WTC11 (cell line): Measurements from ENCODE around the gene POFUT2.

Source experiments
- ARID4B ChIP-seq: sonication (generic); formaldehyde crosslinking; IDR thresholded peaks from 2 replicates; pipeline ENCODE4 v1.8.0; 2023; ENCODE audit warnings: missing genetic modification reagents, mild to moderate bottlenecking, borderline replicate concordance
- CREB1 ChIP-seq: sonication (generic); formaldehyde crosslinking; IDR thresholded peaks from 2 replicates; pipeline ENCODE4 v1.8.0; 2023; ENCODE audit warnings: mild to moderate bottlenecking, missing genetic modification reagents
- CREM ChIP-seq: sonication (generic); formaldehyde crosslinking; IDR thresholded peaks from 2 replicates; pipeline ENCODE4 v1.8.1; 2022; ENCODE audit warnings: mild to moderate bottlenecking, missing genetic modification reagents, moderate library complexity
- CTCF ChIP-seq: fragments of 200-600 bp; IDR thresholded peaks from 2 replicates; pipeline ENCODE4 v1.8.0; 2022; ENCODE audit warnings: antibody characterized with exemption
- MAX ChIP-seq: sonication (generic); formaldehyde crosslinking; IDR thresholded peaks from 2 replicates; pipeline ENCODE4 v1.8.0; 2022; ENCODE audit warnings: mild to moderate bottlenecking, missing genetic modification reagents
- MXD4 ChIP-seq: fragments of 250-450 bp; sonication (Bioruptor Pico); IDR thresholded peaks from 2 replicates; pipeline ENCODE4 v1.8.0; 2021; ENCODE audit warnings: mild to moderate bottlenecking, moderate library complexity, borderline replicate concordance
- NFYB ChIP-seq: sonication (generic); formaldehyde crosslinking; conservative IDR thresholded peaks from 2 replicates; pipeline ENCODE4 v1.8.0; 2022; ENCODE audit warnings: low read depth, missing genetic modification reagents
- USF1 ChIP-seq: sonication (generic); formaldehyde crosslinking; IDR thresholded peaks from 2 replicates; pipeline ENCODE4 v1.8.0; 2022; ENCODE audit warnings: mild to moderate bottlenecking, missing genetic modification reagents
- TF ChIP-seq, protein P1 (sequence below): fragments of 250-450 bp; sonication (Bioruptor Pico); IDR thresholded peaks from 2 replicates; pipeline ENCODE4 v1.9.0; 2021; ENCODE audit warnings: moderate library complexity, mild to moderate bottlenecking, inconsistent platforms, borderline replicate concordance

GRCh38 chr21:45224189-45224938 is 63.3 kb downstream of the POFUT2 start:
- TF ChIP-seq, protein P1, sequence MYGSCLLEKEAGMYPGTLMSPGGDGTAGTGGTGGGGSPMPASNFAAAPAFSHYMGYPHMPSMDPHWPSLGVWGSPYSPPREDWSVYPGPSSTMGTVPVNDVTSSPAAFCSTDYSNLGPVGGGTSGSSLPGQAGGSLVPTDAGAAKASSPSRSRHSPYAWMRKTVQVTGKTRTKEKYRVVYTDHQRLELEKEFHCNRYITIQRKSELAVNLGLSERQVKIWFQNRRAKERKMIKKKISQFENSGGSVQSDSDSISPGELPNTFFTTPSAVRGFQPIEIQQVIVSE (CRISPR knock-in tag), result no peak
- TF ChIP-seq CTCF (no peak), CREB1 (CRISPR knock-in tag) (no peak), NFYB (CRISPR knock-in tag) (no peak), USF1 (CRISPR knock-in tag) (no peak), MXD4 (CRISPR knock-in tag) (no peak), ARID4B (no peak), MAX (CRISPR knock-in tag) (no peak), CREM (CRISPR knock-in tag) (no peak)
